Measurements from ENCODE around the gene BOLA3.
"Not testable (repeated sequence)": the region's sequence is repeated elsewhere in the genome, so short reads cannot be mapped to it uniquely, and the experiment has no call there.

Gene BOLA3

GRCh38 chr2:74101574-74102300 is 46.0 kb downstream of the BOLA3 start:
- no peak for DNase-seq

DNA sequence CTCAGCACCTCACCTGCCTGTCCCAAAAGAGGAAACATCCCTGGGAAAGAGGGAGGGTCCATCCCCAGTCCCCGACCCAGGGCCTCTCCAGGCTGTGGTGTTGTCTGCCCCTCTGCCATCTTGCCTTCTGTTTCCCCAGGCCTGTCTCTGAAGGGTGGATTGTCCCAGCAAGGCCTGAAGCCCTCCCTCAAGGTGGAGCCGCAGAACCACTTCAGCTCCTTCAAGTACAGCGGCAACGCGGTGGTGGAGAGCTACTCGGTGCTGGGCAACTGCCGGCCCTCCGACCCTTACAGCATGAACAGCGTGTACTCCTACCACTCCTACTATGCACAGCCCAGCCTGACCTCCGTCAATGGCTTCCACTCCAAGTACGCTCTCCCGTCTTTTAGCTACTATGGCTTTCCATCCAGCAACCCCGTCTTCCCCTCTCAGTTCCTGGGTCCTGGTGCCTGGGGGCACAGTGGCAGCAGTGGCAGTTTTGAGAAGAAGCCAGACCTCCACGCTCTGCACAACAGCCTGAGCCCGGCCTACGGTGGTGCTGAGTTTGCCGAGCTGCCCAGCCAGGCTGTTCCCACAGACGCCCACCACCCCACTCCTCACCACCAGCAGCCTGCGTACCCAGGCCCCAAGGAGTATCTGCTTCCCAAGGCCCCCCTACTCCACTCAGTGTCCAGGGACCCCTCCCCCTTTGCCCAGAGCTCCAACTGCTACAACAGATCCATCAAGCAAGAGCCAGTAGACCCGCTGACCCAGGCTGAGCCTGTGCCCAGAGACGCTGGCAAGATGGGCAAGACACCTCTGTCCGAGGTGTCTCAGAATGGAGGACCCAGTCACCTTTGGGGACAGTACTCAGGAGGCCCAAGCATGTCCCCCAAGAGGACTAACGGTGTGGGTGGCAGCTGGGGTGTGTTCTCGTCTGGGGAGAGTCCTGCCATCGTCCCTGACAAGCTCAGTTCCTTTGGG is 47.2 kb downstream of the BOLA3 start:
- no peak for DNase-seq

DNA sequence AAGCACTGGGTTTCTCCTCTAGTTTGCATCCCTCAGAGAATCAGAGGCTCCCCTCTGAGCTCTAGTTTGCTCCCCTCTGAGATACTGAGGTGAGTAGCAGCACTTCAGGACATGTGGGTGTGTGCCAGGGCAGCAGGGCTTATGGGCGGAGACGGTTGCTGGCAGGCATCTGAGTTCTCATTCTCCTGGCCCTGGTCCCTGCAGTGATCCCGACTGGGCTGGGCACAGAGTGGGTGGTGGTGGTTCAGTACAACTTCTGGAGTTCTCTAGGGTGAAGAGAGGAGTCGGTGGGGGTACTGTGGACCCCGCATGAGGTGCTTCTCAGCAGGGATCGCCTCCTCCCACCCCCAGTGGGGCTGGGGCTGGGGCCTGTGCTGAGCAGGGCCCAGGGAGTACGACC is 47.9 kb downstream of the BOLA3 start:
- no peak for DNase-seq

- DNase-seq = no peak
Measured at GRCh38 chr2:74099271-74099670, 48.4 kb downstream of the BOLA3 start.

DNA sequence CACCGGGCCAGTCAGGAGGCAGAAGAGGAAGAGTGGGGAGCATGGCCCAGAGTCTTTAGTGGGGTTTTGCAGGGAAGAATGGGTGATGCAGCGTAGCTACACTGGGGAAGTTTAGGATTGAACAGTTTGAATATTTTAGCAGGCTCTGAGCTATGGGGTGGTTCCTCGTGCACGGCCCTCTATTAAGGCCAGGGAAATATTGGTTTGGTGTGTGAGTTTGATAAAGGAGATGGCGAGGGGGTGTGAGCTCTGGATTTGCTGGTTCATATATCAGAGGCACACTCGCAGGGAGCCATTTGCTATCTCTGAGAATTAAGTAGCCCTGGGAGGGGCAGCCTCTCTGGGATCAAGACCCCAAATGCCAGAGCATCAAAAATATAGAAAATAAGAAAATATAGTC is 50.1 kb downstream of the BOLA3 start:
- no peak for DNase-seq

DNA sequence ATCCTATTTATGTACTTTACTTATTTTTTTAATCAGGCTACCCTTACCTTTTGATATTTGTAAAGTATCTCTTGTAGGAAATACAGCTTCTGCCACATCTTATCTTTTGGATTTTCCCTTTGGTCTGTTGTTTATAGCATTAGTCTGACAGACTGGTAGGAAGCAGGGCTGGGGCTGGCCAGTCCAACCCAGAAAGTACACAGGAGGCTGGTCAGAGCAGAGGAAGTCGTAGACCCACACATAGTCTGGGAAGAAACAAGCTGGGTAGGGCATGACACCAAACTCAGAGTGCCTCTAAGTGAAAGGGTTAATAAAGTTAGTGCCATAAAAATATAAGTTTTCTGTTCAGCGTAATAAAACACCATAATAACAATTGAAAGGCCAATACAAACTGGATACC is 51.7 kb downstream of the BOLA3 start:
- no peak for DNase-seq

DNA sequence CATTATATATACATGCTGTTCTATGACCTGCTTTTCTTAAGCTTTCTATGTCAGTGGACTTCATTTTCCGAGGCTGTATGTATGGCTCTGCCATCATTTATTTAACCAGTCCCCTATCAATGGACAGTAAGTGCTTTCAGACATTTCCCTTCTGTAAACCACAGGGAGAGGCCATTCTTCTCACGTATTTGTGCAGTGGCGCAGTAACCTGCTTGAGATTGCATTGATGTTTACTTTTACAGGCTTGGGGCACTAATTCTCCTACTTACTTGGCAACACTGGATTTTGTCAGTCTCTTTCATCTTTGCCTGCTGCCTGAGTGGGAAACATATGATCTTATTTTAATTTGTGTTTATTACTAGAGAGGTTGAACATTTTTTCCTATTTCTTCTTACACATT is 52.1 kb downstream of the BOLA3 start:
- DNase-seq = no peak

DNA sequence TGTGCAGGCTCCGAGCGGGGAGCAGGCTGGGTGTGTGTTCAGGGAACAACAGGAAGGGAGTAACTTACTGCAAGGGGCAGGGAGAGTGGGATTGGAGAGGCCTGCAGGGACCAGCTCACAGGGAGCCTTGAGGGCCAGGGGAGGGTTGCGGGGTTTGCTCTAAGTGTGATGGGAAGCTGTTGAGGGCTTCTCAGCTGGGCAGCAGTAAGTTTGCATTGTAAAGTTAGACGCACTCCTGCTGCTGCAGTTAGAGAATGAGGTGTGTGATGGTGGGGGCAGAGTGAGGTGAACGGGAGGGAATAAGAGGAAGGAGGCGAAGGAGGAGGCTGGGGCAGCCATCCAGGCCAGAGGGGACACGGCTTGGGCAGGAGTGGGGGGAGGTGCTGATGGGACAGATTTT is 53.4 kb downstream of the BOLA3 start:
- DNase-seq = no peak

DNA sequence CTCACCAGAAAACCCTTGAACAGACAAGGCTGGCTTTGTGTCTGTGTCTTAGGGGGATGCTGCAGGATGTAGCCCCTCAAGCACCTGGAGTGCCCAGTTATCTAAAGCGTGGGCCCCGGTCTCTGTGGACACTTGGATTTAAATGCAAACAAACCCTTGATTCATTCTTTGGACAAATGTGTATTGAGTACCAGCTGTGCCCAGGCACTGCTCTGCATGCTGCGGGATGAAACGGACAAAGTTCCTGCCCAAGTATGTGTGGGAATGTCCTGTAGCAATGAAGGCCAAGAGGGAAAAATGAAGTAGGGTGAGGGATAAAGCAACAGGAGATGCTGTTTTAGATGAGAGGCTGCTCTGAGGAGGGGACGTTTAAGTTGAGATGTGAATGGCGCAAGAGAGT is 53.9 kb downstream of the BOLA3 start:
- no peak for DNase-seq

DNA sequence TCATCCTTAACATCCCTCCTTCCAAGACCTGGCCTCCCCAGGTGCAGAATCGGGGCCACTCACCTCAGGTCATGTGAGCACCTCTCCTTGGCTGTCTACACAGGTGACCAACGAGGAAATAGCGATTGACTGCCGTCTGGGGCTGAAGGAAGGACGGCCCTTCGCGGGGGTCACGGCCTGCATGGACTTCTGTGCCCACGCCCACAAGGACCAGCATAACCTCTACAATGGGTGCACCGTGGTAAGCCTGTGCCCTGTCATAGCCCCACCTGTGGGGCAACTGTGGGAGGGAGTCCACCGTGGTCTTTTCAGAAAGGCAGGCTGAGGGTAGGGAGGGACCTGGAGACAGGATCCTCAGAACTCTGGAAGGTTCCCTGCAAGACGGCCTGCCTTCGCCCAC is 54.3 kb downstream of the BOLA3 start:
- DNase-seq = no peak

DNA sequence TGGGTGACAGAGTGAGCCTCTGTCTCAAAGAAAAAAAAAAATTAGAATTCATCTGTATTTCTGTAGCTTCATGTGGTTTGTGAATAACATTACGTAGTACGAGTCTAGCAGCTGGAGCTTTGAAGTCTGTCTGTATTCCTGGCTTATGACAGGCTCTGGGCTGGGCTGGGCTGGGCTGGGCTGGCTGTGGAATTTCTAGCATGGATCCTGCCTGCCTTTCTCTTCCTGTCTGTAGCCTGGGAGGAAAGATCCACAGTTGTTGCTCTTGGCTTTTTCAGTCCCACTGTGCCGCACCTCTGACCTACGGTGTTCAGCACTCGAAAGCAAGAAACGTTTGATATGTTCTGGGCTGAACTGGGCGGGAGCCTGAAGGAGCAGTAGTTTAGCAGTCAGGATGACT is 55.4 kb downstream of the BOLA3 start:
- DNase-seq = no peak

DNA sequence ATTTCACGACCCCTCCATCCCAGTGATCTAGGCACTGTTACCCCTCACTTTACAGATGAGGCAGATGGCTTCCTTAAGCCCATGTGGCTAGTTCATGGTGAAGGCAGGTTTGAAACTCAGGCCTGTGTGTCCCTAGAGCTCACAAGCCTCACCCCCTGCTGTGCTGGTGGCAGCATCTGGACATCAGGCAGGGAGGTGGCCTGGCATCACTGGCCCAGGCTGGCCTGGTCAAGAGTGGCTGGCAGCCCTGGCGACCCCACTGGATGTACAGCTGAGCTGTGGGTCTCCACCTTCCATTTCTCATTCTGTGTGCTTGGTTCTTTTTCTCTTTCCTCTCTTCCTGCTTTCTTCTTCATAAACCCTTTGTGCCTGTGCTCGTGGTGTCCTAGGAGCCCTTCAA is 56.3 kb downstream of the BOLA3 start:
- DNase-seq = no peak

DNA sequence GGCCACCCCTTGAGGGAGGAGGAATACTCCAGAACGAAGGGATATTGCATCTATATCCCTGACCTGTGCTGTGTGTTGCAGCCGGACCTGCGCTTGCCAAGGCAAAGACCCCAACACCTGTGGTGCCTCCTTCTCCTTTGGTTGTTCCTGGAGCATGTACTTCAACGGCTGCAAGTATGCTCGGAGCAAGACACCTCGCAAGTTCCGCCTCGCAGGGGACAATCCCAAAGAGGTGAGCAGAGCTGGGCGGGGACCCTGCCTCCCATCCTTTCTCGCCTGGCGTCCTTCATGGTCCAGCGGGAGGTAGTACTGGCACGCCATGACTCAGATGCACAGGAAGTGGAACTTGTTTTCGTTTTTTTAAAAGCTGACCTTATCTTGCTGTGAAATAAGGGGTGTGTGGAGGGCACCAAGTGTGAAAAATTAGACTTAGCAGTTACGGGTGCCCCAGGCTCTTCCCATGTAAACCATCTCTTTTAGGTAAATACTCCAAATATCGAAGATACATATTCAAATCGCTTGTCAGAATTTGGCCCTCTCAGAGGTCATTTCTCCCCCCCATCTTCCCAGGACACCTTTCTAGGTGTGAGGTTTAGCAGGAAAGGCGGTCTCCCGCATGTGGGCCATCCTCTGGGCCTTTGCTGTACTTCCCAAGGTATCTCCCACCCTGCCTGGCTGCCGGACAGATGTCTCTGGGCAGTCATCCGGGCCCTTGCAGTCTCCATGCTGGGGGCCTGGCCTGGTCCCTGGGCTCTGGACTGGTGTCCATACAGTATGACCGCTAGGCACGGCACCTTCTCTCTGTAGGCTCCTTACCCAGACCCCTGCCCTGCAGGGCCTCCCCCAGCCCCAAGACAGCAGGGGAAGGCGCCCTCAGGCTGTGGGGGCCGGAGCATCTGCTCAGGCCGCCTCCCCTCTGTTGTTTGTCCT is 57.6 kb downstream of the BOLA3 start:
- DNase-seq = no peak

DNA sequence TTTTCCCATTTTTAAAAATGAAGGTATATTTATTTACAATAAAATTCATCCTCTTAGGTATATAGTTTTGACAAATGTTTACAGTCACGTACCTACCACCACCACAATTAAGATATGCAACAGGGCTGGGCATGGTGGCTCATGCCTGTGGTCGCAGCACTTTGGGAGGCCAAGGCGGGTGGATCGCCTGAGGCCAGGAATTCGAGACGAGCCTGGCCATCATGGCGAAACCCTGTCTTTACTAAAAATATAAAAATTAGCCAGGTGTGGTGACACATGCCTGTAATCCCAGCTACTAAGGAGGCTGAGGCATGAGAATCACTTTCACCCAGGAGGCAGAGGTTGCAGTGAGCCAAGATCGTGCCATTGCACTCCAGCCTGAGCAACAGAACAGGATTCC is 59.0 kb downstream of the BOLA3 start:
- not testable (repeated sequence) for DNase-seq

GRCh38 chr2:74087696-74088095 is 60.0 kb downstream of the BOLA3 start:
- DNase-seq = no peak

DNA sequence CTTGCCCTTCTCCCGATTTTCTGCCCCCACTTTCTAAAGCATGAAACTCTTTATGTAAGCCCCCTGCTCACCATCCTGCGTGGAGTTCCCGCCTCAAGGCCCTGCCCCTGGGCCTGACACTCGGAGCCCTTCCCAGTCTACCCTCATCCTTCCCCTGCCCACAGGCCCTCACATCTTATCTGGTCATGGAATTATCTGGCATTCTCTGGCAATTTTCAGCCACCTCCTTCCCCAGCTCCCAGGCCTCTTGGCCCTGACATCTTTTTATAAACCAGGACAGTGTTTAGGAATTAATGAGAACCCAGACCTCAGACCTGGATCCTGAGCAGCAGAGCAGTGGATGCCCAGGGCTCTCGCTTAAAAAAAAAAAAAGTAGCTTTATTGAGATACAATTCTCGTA is 61.7 kb downstream of the BOLA3 start:
- no peak for DNase-seq

Measured in HCEC 1CT (cell line).